ENCODE data around the gene MKKS. TPM values are rescaled to one million over a fixed set of nuclear protein-coding genes. Genes with fewer than 3 reads are reported as not detected.

Gene MKKS
- polyA plus RNA-seq, 1 donor (not counting 4 experiments of a cell fraction or from before 2014, with no cell fraction given): 24.8 TPM

DNA sequence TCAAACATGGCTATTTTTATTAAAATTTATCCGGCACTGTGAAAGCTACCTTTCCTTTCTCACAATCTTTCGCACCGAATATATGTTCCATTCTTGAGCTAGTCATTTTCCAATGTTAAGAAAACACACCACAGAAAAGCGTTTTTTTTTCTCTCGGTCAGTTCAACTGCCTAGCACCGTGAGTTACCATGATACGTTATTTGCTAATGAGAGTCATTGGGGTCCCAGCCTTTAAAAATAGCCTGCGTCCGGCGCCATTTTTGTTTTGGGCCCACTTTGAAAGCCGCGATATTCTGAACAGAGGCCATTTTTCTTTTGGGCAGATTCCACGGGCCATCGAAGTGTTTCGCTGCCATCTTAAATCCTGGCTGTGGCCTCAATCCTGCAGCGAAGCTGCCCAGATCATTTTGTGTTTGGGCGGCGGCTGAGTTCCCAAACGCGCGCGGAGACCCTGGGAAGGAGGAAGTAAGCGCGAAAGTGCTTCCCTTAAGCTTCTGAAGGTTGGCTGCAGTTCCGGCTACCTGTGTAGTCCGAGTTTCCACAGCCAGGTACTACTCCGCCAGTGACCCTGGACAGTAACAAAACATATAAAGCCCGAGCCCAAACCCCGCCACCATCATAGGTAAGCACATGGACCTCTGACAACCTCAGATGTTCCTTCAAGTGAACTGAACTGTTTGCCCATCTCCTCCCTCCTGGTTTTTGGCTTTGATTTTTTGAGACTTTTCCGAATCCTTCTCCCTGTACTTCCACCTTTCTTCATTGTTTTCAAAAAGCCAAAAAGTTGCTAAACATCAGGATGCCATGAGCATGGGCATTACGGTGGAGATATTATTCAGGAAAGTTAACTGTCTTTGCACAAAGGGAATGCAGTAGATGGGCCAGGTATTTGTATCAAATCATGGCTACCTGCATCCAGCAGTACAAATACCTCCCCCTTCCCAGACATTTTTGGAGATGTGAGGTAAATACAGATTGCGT is 1.1 kb upstream of the MKKS start, which contains the start of gene SLX4IP:
TSS of gene SLX4IP (plus strand) at position 474 of the 981 bp plus-strand sequence. CDS start 22,900 bp downstream, outside the sequence.
- Histone ChIP-seq H3K79me2 (ENCODE audit: control insufficient read depth, insufficient read depth, low read length) (peaks cover 57% of the 10 kb centered on the region), H3K27ac (ENCODE audit: control insufficient read depth, insufficient read depth, low read length) (peak within 1 kb of the TSS; percentile 99), H3K27me3 (ENCODE audit: control insufficient read depth, extremely low read depth, insufficient read depth, low read length) (no peaks in the 10 kb centered on the region), H3K9me1 (ENCODE audit: control insufficient read depth, extremely low read depth, insufficient read depth, low read length) (no peaks in the 10 kb centered on the region), H3K4me2 (ENCODE audit: control insufficient read depth, extremely low read depth, insufficient read depth, low read depth, low read length) (peak within 1 kb of the TSS; percentile 92), H4K20me1 (ENCODE audit: control insufficient read depth, extremely low read depth, insufficient read depth, low read length) (no peaks in the 10 kb centered on the region), H3K4me3 (ENCODE audit: control insufficient read depth in 2 of 3, extremely low read depth in 1 of 3, insufficient read depth in 2 of 3, low read depth in 1 of 3, low read length in 3 of 3) (peak within 1 kb of the TSS; percentile 85 to 99 (median 96)), H3K36me3 (ENCODE audit: control insufficient read depth in 2 of 2, extremely low read depth in 1 of 2, insufficient read depth in 2 of 2, low read length in 2 of 2) (peaks cover 0 to 2% of the 10 kb centered on the region in 2 experiments), H3K9ac (ENCODE audit: control insufficient read depth, extremely low read depth, insufficient read depth, low read length) (peak within 1 kb of the TSS; percentile 95), H3K4me1 (ENCODE audit: control insufficient read depth, extremely low read depth, insufficient read depth, low read length) (peaks cover 22% of the 10 kb centered on the region), H3K9me3 (ENCODE audit: control insufficient read depth, low read depth, low read length) (no peaks in the 10 kb centered on the region), H2AFZ (ENCODE audit: control insufficient read depth, low read length) (peak within 1 kb of the TSS; percentile 95)
- TF ChIP-seq, protein P1, sequence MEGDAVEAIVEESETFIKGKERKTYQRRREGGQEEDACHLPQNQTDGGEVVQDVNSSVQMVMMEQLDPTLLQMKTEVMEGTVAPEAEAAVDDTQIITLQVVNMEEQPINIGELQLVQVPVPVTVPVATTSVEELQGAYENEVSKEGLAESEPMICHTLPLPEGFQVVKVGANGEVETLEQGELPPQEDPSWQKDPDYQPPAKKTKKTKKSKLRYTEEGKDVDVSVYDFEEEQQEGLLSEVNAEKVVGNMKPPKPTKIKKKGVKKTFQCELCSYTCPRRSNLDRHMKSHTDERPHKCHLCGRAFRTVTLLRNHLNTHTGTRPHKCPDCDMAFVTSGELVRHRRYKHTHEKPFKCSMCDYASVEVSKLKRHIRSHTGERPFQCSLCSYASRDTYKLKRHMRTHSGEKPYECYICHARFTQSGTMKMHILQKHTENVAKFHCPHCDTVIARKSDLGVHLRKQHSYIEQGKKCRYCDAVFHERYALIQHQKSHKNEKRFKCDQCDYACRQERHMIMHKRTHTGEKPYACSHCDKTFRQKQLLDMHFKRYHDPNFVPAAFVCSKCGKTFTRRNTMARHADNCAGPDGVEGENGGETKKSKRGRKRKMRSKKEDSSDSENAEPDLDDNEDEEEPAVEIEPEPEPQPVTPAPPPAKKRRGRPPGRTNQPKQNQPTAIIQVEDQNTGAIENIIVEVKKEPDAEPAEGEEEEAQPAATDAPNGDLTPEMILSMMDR (optimal IDR thresholded peaks at IDR 0.05 in 1 of 3, IDR thresholded peaks at IDR 0.05 in 1 of 3, conservative IDR thresholded peaks at IDR 0.05 in 1 of 3; ENCODE audit: extremely low read depth in 1 of 3, insufficient read depth in 2 of 3, low read length in 3 of 3): no peak
- no peak for TF ChIP-seq EZH2 (IDR thresholded peaks at IDR 0.05; ENCODE audit: low read length)
- dilution Hi-C loops (cut with MboI; ENCODE audit: extremely low pct_ligation_motif_present, low sequenced_read_pairs): no loop called here
- peak; percentile 29 for FAIRE-seq
- no peak for DNase-seq (ENCODE audit: low read depth, low spot score)

DNA sequence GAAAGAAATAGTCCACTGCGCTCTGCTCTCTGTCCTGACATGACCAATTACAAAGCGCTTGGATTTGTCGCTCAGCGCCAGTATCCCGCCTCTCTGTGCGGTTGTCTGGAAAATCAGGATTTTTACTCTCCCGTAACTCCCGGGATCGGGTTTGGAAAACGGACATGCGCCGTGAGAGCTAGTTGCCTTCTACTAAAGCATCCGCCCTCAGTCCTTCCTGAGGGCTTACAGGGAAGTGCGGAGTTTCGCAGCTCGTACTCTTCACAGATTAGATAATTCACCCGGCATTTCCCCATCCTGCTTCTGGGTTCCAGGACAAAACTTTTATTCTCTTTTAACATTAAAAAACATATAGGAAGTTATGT is 427 bp upstream of the MKKS start:
- DNase-seq (ENCODE audit: low read depth, low spot score) (peak; percentile 77), FAIRE-seq (peak; percentile 72)
- Histone ChIP-seq H3K9me1 (ENCODE audit: control insufficient read depth, extremely low read depth, insufficient read depth, low read length) (no peaks in the 10 kb centered on the region), H3K9ac (ENCODE audit: control insufficient read depth, extremely low read depth, insufficient read depth, low read length) (peak overlapping the region; percentile 95), H2AFZ (ENCODE audit: control insufficient read depth, low read length) (peak overlapping the region; percentile 95), H3K27me3 (ENCODE audit: control insufficient read depth, extremely low read depth, insufficient read depth, low read length) (no peaks in the 10 kb centered on the region), H3K4me3 (ENCODE audit: control insufficient read depth in 2 of 3, extremely low read depth in 1 of 3, insufficient read depth in 2 of 3, low read depth in 1 of 3, low read length in 3 of 3) (peak overlapping the region; percentile 85 to 99 (median 96)), H3K36me3 (ENCODE audit: control insufficient read depth in 2 of 2, extremely low read depth in 1 of 2, insufficient read depth in 2 of 2, low read length in 2 of 2) (peaks cover 0 to 2% of the 10 kb centered on the region in 2 experiments), H3K4me1 (ENCODE audit: control insufficient read depth, extremely low read depth, insufficient read depth, low read length) (peaks cover 28% of the 10 kb centered on the region), H3K27ac (ENCODE audit: control insufficient read depth, insufficient read depth, low read length) (peak overlapping the region; percentile 99), H4K20me1 (ENCODE audit: control insufficient read depth, extremely low read depth, insufficient read depth, low read length) (no peaks in the 10 kb centered on the region), H3K79me2 (ENCODE audit: control insufficient read depth, insufficient read depth, low read length) (peaks cover 62% of the 10 kb centered on the region), H3K4me2 (ENCODE audit: control insufficient read depth, extremely low read depth, insufficient read depth, low read depth, low read length) (peak overlapping the region; percentile 92), H3K9me3 (ENCODE audit: control insufficient read depth, low read depth, low read length) (no peaks in the 10 kb centered on the region)
- dilution Hi-C loops (cut with MboI; ENCODE audit: extremely low pct_ligation_motif_present, low sequenced_read_pairs): no loop called here
- no peak for TF ChIP-seq EZH2 (IDR thresholded peaks at IDR 0.05; ENCODE audit: low read length)
- TF ChIP-seq, protein P1 (optimal IDR thresholded peaks at IDR 0.05 in 1 of 3, IDR thresholded peaks at IDR 0.05 in 1 of 3, conservative IDR thresholded peaks at IDR 0.05 in 1 of 3; ENCODE audit: extremely low read depth in 1 of 3, insufficient read depth in 2 of 3, low read length in 3 of 3): no peak
